Measurements from ENCODE around the gene CRIP1. TPM values are rescaled to one million over a fixed set of nuclear protein-coding genes. Genes with fewer than 3 reads are reported as not detected.

CRIP1 gene
- total RNA-seq, 2 experiments from 2014 or later = 390 to 397 TPM

GRCh38 chr14:105500726-105501101, 14.0 kb downstream of the CRIP1 start:
- POLR2A ChIA-PET = no interaction called here
- intact Hi-C loops (cut with micrococcal nuclease) = no loop called here

GRCh38 chr14:105501504-105502291, 15.0 kb downstream of the CRIP1 start:
- DNase-seq = no peak

More at GRCh38 chr14:105500726-105501101, 14.0 kb downstream of the CRIP1 start:
- CTCF ChIA-PET = interaction anchor here (1.4 kb wide), 1 partner anchor 9 kb away, joined by 3 read pairs; no protein-coding TSS in a partner anchor
- DNase-seq = no peak
- Mint-ChIP-seq H3K27me3 (no peaks in the 10 kb centered on the region), H3K27ac (no peak overlapping the region), H3K4me3 (no peak overlapping the region), H3K4me1 (ENCODE audit: low read depth) (no peaks in the 10 kb centered on the region), H3K36me3 (no peaks in the 10 kb centered on the region), H3K9me3 (no peaks in the 10 kb centered on the region)

DNA sequence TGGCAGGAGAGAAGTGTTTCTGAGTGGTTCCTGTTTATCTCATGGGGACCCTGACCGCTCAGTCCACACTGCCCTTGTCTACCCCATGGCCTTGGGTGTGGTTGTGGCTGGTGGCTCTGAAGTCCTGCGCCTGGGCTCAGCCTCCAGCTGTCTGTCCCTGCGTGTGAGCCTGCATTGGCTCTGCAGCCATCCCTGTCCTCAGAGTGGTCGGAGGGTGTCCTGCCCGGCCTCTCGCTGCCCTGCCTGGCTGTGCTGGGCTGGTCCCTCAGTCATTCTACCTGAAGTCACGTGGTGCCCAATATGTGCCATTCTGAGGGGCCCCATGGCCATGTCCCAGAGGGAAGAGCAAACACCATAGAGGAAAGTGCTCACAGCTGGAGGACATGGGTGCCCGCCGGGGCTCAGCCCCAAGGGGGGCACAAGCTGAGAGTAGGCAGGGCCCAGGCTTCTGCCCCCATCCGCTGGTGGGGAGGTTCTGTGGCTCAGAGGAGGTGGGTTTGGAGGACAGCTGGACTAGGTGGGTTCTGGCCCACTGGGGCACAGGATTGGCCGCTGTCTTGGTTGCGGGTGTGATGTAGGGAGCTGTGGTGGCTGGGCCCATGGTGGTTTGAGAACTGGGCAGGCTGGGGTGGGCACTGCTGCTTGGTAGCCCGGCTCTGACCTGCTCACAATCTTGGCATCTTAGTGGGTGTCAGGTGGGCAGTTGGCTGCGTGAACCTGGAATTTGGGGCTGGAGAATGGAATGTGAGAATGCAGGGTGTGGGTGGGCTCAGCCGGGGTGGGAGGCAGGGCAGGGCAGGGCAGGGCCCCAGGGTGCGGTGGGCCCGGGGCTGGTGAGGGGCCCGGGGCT, 16.0 kb downstream of the CRIP1 start:
- Mint-ChIP-seq H3K27me3 (peaks cover 2% of the 10 kb centered on the region), H3K27ac (no peak overlapping the region), H3K4me1 (ENCODE audit: low read depth) (no peaks in the 10 kb centered on the region), H3K36me3 (no peaks in the 10 kb centered on the region), H3K4me3 (no peak overlapping the region), H3K9me3 (no peaks in the 10 kb centered on the region)
- ChIA-PET POLR2A (no interaction called here), CTCF (no interaction called here)
- intact Hi-C loops (cut with micrococcal nuclease) = no loop called here
- no peak for DNase-seq

More at GRCh38 chr14:105501504-105502291, 15.0 kb downstream of the CRIP1 start:
- CTCF ChIA-PET = interaction anchor here (1.4 kb wide), 1 partner anchor 10 kb away, joined by 3 read pairs; no protein-coding TSS in a partner anchor
- H3K36me3 Mint-ChIP-seq = no peaks in the 10 kb centered on the region
- intact Hi-C loops (cut with micrococcal nuclease) = no loop called here
- no peaks in the 10 kb centered on the region for H3K9me3 Mint-ChIP-seq
- no peak overlapping the region for H3K4me3 Mint-ChIP-seq
- no peaks in the 10 kb centered on the region for H3K27me3 Mint-ChIP-seq
- no peaks in the 10 kb centered on the region for H3K4me1 Mint-ChIP-seq (ENCODE audit: low read depth)
- H3K27ac Mint-ChIP-seq = no peak overlapping the region
- POLR2A ChIA-PET = interaction anchor here (0.8 kb wide), 1 partner anchor 10 kb away, joined by 3 read pairs; no protein-coding TSS in a partner anchor

GRCh38 chr14:105503296-105503640, 16.6 kb downstream of the CRIP1 start:
- H3K4me3 Mint-ChIP-seq = no peak overlapping the region

DNA sequence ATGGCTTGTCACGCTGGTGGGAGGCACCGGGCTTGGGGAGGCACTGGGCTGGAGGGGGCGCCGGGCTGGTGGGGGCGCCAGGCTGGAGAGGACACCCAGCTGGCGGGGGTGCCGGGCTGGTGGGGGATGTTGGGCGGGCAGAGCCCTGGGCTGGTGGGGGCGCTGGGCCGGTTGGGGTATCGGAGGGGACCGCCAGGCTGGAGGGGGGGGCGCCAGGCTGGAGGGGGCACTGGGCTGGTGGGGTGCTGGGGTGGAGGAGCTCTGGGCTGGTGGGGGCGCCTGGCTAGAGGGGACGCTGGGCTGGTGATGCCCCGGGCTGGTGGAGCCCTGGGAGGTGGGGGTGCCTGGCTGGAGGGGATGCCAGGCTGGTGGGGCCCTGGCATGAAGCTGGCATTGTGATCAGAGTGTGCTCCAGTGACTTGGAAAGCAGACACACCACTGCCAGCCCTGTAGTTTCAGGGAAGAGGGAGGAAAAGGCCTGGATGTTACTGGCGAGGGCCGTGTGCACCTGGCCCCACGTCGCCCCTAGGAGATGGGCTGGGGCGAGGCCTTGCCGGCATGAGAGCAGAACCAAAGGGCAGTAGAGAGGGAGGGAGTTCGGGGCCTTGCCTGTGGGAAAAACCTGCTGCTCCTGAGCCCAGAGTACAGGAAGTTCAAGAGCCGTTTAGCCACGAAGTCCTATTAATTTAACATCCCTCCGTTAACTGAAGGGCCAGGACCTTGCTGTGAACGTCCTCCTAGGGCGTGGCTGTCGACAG, 17.4 kb downstream of the CRIP1 start:
- ChIA-PET CTCF (no interaction called here), POLR2A (no interaction called here)

More at GRCh38 chr14:105503296-105503640, 16.6 kb downstream of the CRIP1 start:
- peaks cover 6% of the 10 kb centered on the region for H3K27me3 Mint-ChIP-seq
- H3K9me3 Mint-ChIP-seq = no peaks in the 10 kb centered on the region
- no peak for DNase-seq
- CTCF ChIA-PET = no interaction called here
- no peak overlapping the region for H3K27ac Mint-ChIP-seq
- no peaks in the 10 kb centered on the region for H3K4me1 Mint-ChIP-seq (ENCODE audit: low read depth)
- intact Hi-C loops (cut with micrococcal nuclease) = no loop called here
- POLR2A ChIA-PET = no interaction called here
- no peaks in the 10 kb centered on the region for H3K36me3 Mint-ChIP-seq

DNA sequence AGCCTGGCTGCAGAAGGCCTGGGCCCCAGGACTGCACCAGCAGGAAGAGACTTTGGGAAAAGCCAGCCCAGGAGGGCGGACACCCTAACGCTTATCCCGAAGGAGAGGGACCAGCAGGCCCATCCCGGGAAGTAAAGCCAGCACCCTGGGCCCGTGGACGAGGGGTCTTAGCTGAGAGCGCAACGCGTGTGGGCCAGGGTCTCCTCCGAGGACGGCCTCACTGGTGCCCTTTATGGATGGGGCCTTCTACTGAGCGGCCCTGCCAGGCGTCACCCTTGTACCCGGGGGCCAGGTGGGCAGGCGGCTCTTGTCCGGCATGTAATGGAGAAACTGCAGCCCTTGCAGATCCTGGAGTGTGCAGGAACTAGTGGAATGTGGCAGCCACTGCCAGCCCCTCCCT, 18.4 kb downstream of the CRIP1 start:
- Mint-ChIP-seq H3K27me3 (peaks cover 11% of the 10 kb centered on the region), H3K9me3 (no peaks in the 10 kb centered on the region), H3K4me1 (ENCODE audit: low read depth) (no peaks in the 10 kb centered on the region), H3K27ac (no peak overlapping the region), H3K36me3 (no peaks in the 10 kb centered on the region), H3K4me3 (no peak overlapping the region)
- ChIA-PET POLR2A (no interaction called here), CTCF (no interaction called here)
- intact Hi-C loops (cut with micrococcal nuclease) = no loop called here
- DNase-seq = no peak

More for the DNA sequence above, 17.4 kb downstream of the CRIP1 start:
- Mint-ChIP-seq H3K4me1 (ENCODE audit: low read depth) (no peaks in the 10 kb centered on the region), H3K9me3 (no peaks in the 10 kb centered on the region), H3K27ac (no peak overlapping the region), H3K36me3 (no peaks in the 10 kb centered on the region), H3K27me3 (peaks cover 11% of the 10 kb centered on the region), H3K4me3 (no peak overlapping the region)
- no peak for DNase-seq
- intact Hi-C loops (cut with micrococcal nuclease) = no loop called here

- peaks cover 22% of the 10 kb centered on the region for H3K27me3 Mint-ChIP-seq
- POLR2A ChIA-PET = interaction anchor here (0.6 to 0.8 kb wide), 3 partner anchors 15 to 107 kb away, joined by 3 to 4 read pairs (median 4); no protein-coding TSS in a partner anchor
- H3K4me3 Mint-ChIP-seq = no peak overlapping the region
- no peaks in the 10 kb centered on the region for H3K36me3 Mint-ChIP-seq
- no peaks in the 10 kb centered on the region for H3K9me3 Mint-ChIP-seq
- CTCF ChIA-PET = interaction anchor here (0.6 to 1.5 kb wide), 5 partner anchors 17 to 309 kb away, joined by 3 to 6 read pairs (median 3); no protein-coding TSS in a partner anchor
- H3K27ac Mint-ChIP-seq = no peak overlapping the region
- no peaks in the 10 kb centered on the region for H3K4me1 Mint-ChIP-seq (ENCODE audit: low read depth)
- intact Hi-C loops (cut with micrococcal nuclease) = no loop called here
- no peak for DNase-seq
Measured at GRCh38 chr14:105507247-105507646, 20.6 kb downstream of the CRIP1 start.

DNA sequence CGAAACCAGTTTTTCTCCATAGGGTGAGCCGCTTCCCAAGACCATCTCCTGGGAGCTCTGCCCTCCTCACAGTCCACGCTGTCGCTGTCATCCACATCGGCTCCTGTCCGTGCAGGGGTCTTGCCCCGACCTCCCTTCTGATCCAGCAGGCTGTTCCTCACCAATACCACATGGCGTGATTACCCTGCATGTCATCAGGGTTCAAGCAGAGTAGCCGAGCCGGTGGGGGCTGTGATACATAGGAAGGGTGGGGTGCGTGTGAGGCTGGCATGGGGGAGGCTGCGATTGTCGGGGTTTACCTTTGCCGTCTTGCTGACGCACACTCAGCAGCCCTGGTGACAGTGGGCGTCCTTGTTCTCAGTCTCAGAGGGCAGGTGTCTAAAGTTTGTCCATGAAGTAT, 21.4 kb downstream of the CRIP1 start:
- H3K9me3 Mint-ChIP-seq = no peaks in the 10 kb centered on the region
- CTCF ChIA-PET = interaction anchor here (0.7 to 1.0 kb wide), 3 partner anchors 18 to 29 kb away, joined by 3 to 6 read pairs (median 3); no protein-coding TSS in a partner anchor
- H3K4me1 Mint-ChIP-seq (ENCODE audit: low read depth) = no peaks in the 10 kb centered on the region
- H3K36me3 Mint-ChIP-seq = no peaks in the 10 kb centered on the region
- intact Hi-C loops (cut with micrococcal nuclease) = no loop called here
- peaks cover 25% of the 10 kb centered on the region for H3K27me3 Mint-ChIP-seq
- H3K27ac Mint-ChIP-seq = no peak overlapping the region
- DNase-seq = no peak
- no peak overlapping the region for H3K4me3 Mint-ChIP-seq
- POLR2A ChIA-PET = no interaction called here

DNA sequence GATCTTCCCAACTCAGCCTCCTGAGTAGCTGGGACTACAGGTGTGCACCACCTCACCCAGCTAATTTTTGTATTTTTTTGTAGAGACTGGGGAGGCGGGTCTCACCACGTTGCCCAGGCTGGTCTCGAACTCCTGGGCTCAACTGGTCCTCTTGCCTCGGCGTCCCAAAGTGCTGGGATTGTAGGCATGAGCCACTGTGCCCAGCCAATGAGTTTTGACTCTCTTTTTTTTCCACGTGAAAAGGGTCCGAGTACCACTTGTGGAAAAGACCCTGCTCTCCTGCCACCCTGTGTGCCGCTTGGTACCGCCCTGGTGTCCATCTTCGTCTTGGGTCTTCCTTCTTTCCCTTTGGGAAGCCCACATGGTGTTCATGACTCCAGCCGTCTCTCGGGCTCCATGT, 21.9 kb downstream of the CRIP1 start:
- ChIA-PET CTCF (no interaction called here), POLR2A (no interaction called here)
- Mint-ChIP-seq H3K4me1 (ENCODE audit: low read depth) (no peaks in the 10 kb centered on the region), H3K27ac (no peak overlapping the region), H3K36me3 (no peaks in the 10 kb centered on the region), H3K4me3 (no peak overlapping the region), H3K27me3 (peaks cover 25% of the 10 kb centered on the region), H3K9me3 (no peaks in the 10 kb centered on the region)
- intact Hi-C loops (cut with micrococcal nuclease) = no loop called here
- DNase-seq = no peak

GRCh38 chr14:105517096-105517495, 30.4 kb downstream of the CRIP1 start:
- H3K27me3 Mint-ChIP-seq = peaks cover 33% of the 10 kb centered on the region
- no peak overlapping the region for H3K27ac Mint-ChIP-seq
- intact Hi-C loops (cut with micrococcal nuclease) = no loop called here
- no peaks in the 10 kb centered on the region for H3K4me1 Mint-ChIP-seq (ENCODE audit: low read depth)
- ChIA-PET CTCF (interaction anchor here (1.2 to 1.3 kb wide), 2 partner anchors 36 to 147 kb away, joined by 3 to 4 read pairs; no protein-coding TSS in a partner anchor), POLR2A (no interaction called here)
- no peak for DNase-seq
- H3K36me3 Mint-ChIP-seq = peaks cover 2% of the 10 kb centered on the region
- no peaks in the 10 kb centered on the region for H3K9me3 Mint-ChIP-seq
- H3K4me3 Mint-ChIP-seq = no peak overlapping the region

DNA sequence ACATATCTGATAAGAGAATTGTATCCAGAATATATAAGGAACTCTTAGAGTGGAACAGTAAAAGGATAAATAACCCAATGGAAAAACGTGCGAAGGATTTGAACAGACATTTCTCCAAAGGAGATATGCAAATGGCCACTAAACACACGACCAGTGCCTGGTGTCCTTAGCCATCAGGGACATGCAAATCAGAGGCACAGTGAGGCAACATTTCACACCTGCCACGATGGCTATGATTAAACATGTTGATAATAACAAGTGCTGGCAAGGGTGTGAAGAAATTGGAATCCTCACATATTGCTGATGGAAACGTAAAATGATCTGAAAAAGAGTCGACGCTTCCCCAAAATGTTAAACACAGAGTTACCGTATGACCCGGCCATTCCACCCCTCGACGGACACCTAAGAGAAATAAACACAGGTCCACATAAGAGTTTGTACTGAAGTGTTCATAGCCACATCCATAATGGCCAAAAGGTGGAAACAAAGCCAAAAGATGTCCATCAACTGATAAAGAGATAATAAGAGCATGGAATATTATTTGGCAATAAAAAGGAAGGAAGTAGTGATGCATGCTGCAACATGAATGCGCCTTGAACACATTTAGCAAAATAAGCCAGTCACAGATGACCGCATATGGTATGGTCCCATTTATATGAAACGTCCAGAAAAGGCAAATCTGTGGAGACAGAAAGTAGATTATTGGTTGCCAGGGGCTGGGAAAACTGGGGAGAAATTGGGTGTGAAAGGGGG, 33.4 kb downstream of the CRIP1 start:
- H3K4me1 Mint-ChIP-seq (ENCODE audit: low read depth) = no peaks in the 10 kb centered on the region
- no peaks in the 10 kb centered on the region for H3K36me3 Mint-ChIP-seq
- DNase-seq = no peak
- H3K4me3 Mint-ChIP-seq = no peak overlapping the region
- H3K27ac Mint-ChIP-seq = no peak overlapping the region
- peaks cover 26% of the 10 kb centered on the region for H3K27me3 Mint-ChIP-seq
- no peaks in the 10 kb centered on the region for H3K9me3 Mint-ChIP-seq
- POLR2A ChIA-PET = no interaction called here
- CTCF ChIA-PET = interaction anchor here (0.6 kb wide), 1 partner anchor 425 kb away, joined by 4 read pairs; no protein-coding TSS in a partner anchor
- intact Hi-C loops (cut with micrococcal nuclease) = loop anchor here (10.0 kb wide), 1 partner anchor 45 kb away; the partner anchor contains the start of gene CRIP2
